ENCODE data around the gene ADCY5. TPM values are rescaled to one million over a fixed set of nuclear protein-coding genes. Genes with fewer than 3 reads are reported as not detected.

Gene ADCY5
- total RNA-seq, 1 donor from 2014 or later = 32.2 TPM

GRCh38 chr3:123346021-123346420 is 102.9 kb downstream of the ADCY5 start:
- peak overlapping the region; percentile 58 to 64 for H3K27ac ChIP-seq
- H3K4me3 ChIP-seq = no peak overlapping the region
- DNase-seq (ENCODE audit: low spot score in 2 of 2) = no peak
- intact Hi-C loops (cut with DNase I) = loop anchor here (2.0 kb wide), 1 partner anchor 103 kb away; the partner anchor contains the start of gene ADCY5
- no peaks in the 10 kb centered on the region for H3K9me3 ChIP-seq
- TF ChIP-seq CTCF (IDR thresholded peaks at IDR 0.05) = no peak
- H3K36me3 ChIP-seq = no peaks in the 10 kb centered on the region
- H3K27me3 ChIP-seq = no peaks in the 10 kb centered on the region
- peaks cover 8 to 54% of the 10 kb centered on the region in 2 donors for H3K4me1 ChIP-seq

- intact Hi-C loops (cut with DNase I) = no loop called here
- peaks cover 8 to 47% of the 10 kb centered on the region in 2 donors for H3K4me1 ChIP-seq
- no peaks in the 10 kb centered on the region for H3K27me3 ChIP-seq
- H3K4me3 ChIP-seq = no peak overlapping the region
- H3K9me3 ChIP-seq = no peaks in the 10 kb centered on the region
- H3K27ac ChIP-seq = peak overlapping the region; percentile 58 to 64
- no peak for DNase-seq (ENCODE audit: low spot score in 2 of 2)
- TF ChIP-seq CTCF (IDR thresholded peaks at IDR 0.05) = no peak
- no peaks in the 10 kb centered on the region for H3K36me3 ChIP-seq
These were observed 103.8 kb downstream of the ADCY5 start for GRCh38 chr3:123344907-123345594.

- DNase-seq (ENCODE audit: low spot score in 2 of 2) = no peak
- Histone ChIP-seq H3K27me3 (no peaks in the 10 kb centered on the region), H3K27ac (peak overlapping the region; percentile 58 to 64), H3K4me3 (no peak overlapping the region), H3K36me3 (no peaks in the 10 kb centered on the region), H3K9me3 (no peaks in the 10 kb centered on the region), H3K4me1 (peaks cover 8 to 40% of the 10 kb centered on the region in 2 donors)
- intact Hi-C loops (cut with DNase I) = no loop called here
- no peak for TF ChIP-seq CTCF (IDR thresholded peaks at IDR 0.05)
These were observed 104.5 kb downstream of the ADCY5 start for GRCh38 chr3:123344175-123344906.

GRCh38 chr3:123343296-123344174 is 105.4 kb downstream of the ADCY5 start:
- intact Hi-C loops (cut with DNase I) = no loop called here
- Histone ChIP-seq H3K9me3 (no peaks in the 10 kb centered on the region), H3K4me1 (peaks cover 8 to 36% of the 10 kb centered on the region in 2 donors), H3K27me3 (no peaks in the 10 kb centered on the region), H3K36me3 (no peaks in the 10 kb centered on the region), H3K4me3 (no peak overlapping the region), H3K27ac (peak overlapping the region; percentile 62 to 65)
- peak in 1 of 2 donors; percentile 43 for DNase-seq (ENCODE audit: low spot score in 2 of 2)
- no peak for TF ChIP-seq CTCF (IDR thresholded peaks at IDR 0.05)

- DNase-seq (ENCODE audit: low spot score in 2 of 2) = peak in 1 of 2 donors; percentile 50
- Histone ChIP-seq H3K9me3 (no peaks in the 10 kb centered on the region), H3K4me3 (no peak overlapping the region), H3K27ac (peak overlapping the region; percentile 36 to 65), H3K27me3 (no peaks in the 10 kb centered on the region), H3K36me3 (peaks cover 0 to 2% of the 10 kb centered on the region in 2 donors), H3K4me1 (peaks cover 8 to 36% of the 10 kb centered on the region in 2 donors)
- intact Hi-C loops (cut with DNase I) = no loop called here
- TF ChIP-seq CTCF (IDR thresholded peaks at IDR 0.05) = no peak
These were observed 106.2 kb downstream of the ADCY5 start for GRCh38 chr3:123342631-123343080.
